ENCODE measurements around the gene FBXL15. TPM values are rescaled to one million over a fixed set of nuclear protein-coding genes. Genes with fewer than 3 reads are reported as not detected.

Gene FBXL15
- polyA plus RNA-seq, 4 donors, result 24.8 to 47.0 (median 34.6) TPM

- Histone ChIP-seq H3K4me3 (ENCODE audit: low read depth in 1 of 3, low read length in 3 of 3) (no peak overlapping the region), H3K27ac (ENCODE audit: low read depth in 1 of 3, low read length in 2 of 3) (no peak overlapping the region), H3K4me1 (ENCODE audit: control insufficient read depth in 3 of 3, insufficient read depth in 2 of 3, low read depth in 1 of 3, low read length in 2 of 3) (peaks cover 2 to 18% (median 4%) of the 10 kb centered on the region in 3 donors), H3K36me3 (ENCODE audit: control insufficient read depth in 3 of 3, insufficient read depth in 2 of 3, low read depth in 1 of 3, low read length in 3 of 3) (peaks cover 2 to 91% (median 7%) of the 10 kb centered on the region in 3 donors), H3K27me3 (ENCODE audit: control insufficient read depth in 3 of 3, insufficient read depth in 3 of 3, low read length in 3 of 3) (no peaks in the 10 kb centered on the region), H3K9me3 (ENCODE audit: control insufficient read depth in 2 of 2, insufficient read depth in 1 of 2, low read depth in 1 of 2, low read length in 1 of 2) (no peaks in the 10 kb centered on the region)
- DNase-seq (no peak), FAIRE-seq (no peak)
- WGBS, 3 donors, result 90 to 93% (median 93%) methylated on average over 22 of the region's 22 CpGs
Measured at GRCh38 chr10:102400598-102401341, 19.9 kb upstream of the FBXL15 start.

DNA sequence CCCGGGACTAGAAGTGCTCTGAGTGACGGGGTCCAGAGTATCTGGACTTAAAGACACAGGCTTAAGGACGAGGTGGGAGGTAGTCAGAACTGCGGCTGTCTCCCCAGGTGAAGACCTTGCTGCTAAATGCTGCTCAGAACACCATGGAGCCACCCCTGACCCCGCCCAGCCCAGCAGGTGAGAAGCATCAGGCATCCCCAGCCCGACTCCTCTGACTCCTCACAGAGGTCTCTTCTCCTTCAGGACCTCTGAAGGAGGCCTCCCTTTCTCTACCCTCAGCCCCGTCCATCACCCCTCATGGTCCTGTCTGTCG, 19.3 kb upstream of the FBXL15 start:
- Histone ChIP-seq H3K27ac (ENCODE audit: low read depth in 1 of 3, low read length in 2 of 3) (no peak overlapping the region), H3K9me3 (ENCODE audit: control insufficient read depth in 2 of 2, insufficient read depth in 1 of 2, low read depth in 1 of 2, low read length in 1 of 2) (no peaks in the 10 kb centered on the region), H3K4me1 (ENCODE audit: control insufficient read depth in 3 of 3, insufficient read depth in 2 of 3, low read depth in 1 of 3, low read length in 2 of 3) (peaks cover 0 to 13% (median 4%) of the 10 kb centered on the region in 3 donors)

GRCh38 chr10:102401735-102402511, 18.7 kb upstream of the FBXL15 start:
- H3K9me3 ChIP-seq (ENCODE audit: control insufficient read depth in 2 of 2, insufficient read depth in 1 of 2, low read depth in 1 of 2, low read length in 1 of 2), result no peaks in the 10 kb centered on the region
- FAIRE-seq, result no peak
- H3K4me3 ChIP-seq (ENCODE audit: low read depth in 1 of 3, low read length in 3 of 3), result no peak overlapping the region
- 83 to 90% (median 83%) methylated on average over 16 to 18 of the region's 18 CpGs for WGBS, 3 donors
- H3K4me1 ChIP-seq (ENCODE audit: control insufficient read depth in 3 of 3, insufficient read depth in 2 of 3, low read depth in 1 of 3, low read length in 2 of 3), result peaks cover 0 to 7% (median 2%) of the 10 kb centered on the region in 3 donors
- H3K36me3 ChIP-seq (ENCODE audit: control insufficient read depth in 3 of 3, insufficient read depth in 2 of 3, low read depth in 1 of 3, low read length in 3 of 3), result peaks cover 2 to 83% (median 7%) of the 10 kb centered on the region in 3 donors
- DNase-seq, result no peak
- no peak overlapping the region for H3K27ac ChIP-seq (ENCODE audit: low read depth in 1 of 3, low read length in 2 of 3)
- H3K27me3 ChIP-seq (ENCODE audit: control insufficient read depth in 3 of 3, insufficient read depth in 3 of 3, low read length in 3 of 3), result no peaks in the 10 kb centered on the region

More for the DNA sequence above, 19.3 kb upstream of the FBXL15 start:
- DNase-seq, result no peak
- Histone ChIP-seq H3K4me3 (ENCODE audit: low read depth in 1 of 3, low read length in 3 of 3) (no peak overlapping the region), H3K27me3 (ENCODE audit: control insufficient read depth in 3 of 3, insufficient read depth in 3 of 3, low read length in 3 of 3) (no peaks in the 10 kb centered on the region), H3K36me3 (ENCODE audit: control insufficient read depth in 3 of 3, insufficient read depth in 2 of 3, low read depth in 1 of 3, low read length in 3 of 3) (peaks cover 2 to 87% (median 7%) of the 10 kb centered on the region in 3 donors)
- no peak for FAIRE-seq
- WGBS, 3 donors, result 90 to 94% (median 91%) methylated on average over 8 of the region's 8 CpGs

- Histone ChIP-seq H3K36me3 (ENCODE audit: control insufficient read depth in 3 of 3, insufficient read depth in 2 of 3, low read depth in 1 of 3, low read length in 3 of 3) (peaks cover 2 to 77% (median 7%) of the 10 kb centered on the region in 3 donors), H3K4me1 (ENCODE audit: control insufficient read depth in 3 of 3, insufficient read depth in 2 of 3, low read depth in 1 of 3, low read length in 2 of 3) (peaks cover 0 to 4% (median 0%) of the 10 kb centered on the region in 3 donors), H3K27ac (ENCODE audit: low read depth in 1 of 3, low read length in 2 of 3) (no peak overlapping the region), H3K4me3 (ENCODE audit: low read depth in 1 of 3, low read length in 3 of 3) (no peak overlapping the region), H3K27me3 (ENCODE audit: control insufficient read depth in 3 of 3, insufficient read depth in 3 of 3, low read length in 3 of 3) (peaks cover 0 to 1% (median 0%) of the 10 kb centered on the region in 3 donors), H3K9me3 (ENCODE audit: control insufficient read depth in 2 of 2, insufficient read depth in 1 of 2, low read depth in 1 of 2, low read length in 1 of 2) (no peaks in the 10 kb centered on the region)
- 80 to 88% (median 85%) methylated on average over 5 of the region's 5 CpGs for WGBS, 3 donors
- DNase-seq (no peak), FAIRE-seq (no peak)
Measured at GRCh38 chr10:102402512-102402896, 18.1 kb upstream of the FBXL15 start.

- no peaks in the 10 kb centered on the region for H3K9me3 ChIP-seq (ENCODE audit: control insufficient read depth in 2 of 2, insufficient read depth in 1 of 2, low read depth in 1 of 2, low read length in 1 of 2)
- no peak for FAIRE-seq
- no peak overlapping the region for H3K4me3 ChIP-seq (ENCODE audit: low read depth in 1 of 3, low read length in 3 of 3)
- DNase-seq, result no peak
- no peak overlapping the region for H3K27ac ChIP-seq (ENCODE audit: low read depth in 1 of 3, low read length in 2 of 3)
- peaks cover 2 to 76% (median 7%) of the 10 kb centered on the region in 3 donors for H3K36me3 ChIP-seq (ENCODE audit: control insufficient read depth in 3 of 3, insufficient read depth in 2 of 3, low read depth in 1 of 3, low read length in 3 of 3)
- peaks cover 0 to 5% (median 0%) of the 10 kb centered on the region in 3 donors for H3K4me1 ChIP-seq (ENCODE audit: control insufficient read depth in 3 of 3, insufficient read depth in 2 of 3, low read depth in 1 of 3, low read length in 2 of 3)
- peaks cover 2 to 7% (median 3%) of the 10 kb centered on the region in 3 donors for H3K27me3 ChIP-seq (ENCODE audit: control insufficient read depth in 3 of 3, insufficient read depth in 3 of 3, low read length in 3 of 3)
- 82 to 91% (median 85%) methylated on average over 13 of the region's 13 CpGs for WGBS, 3 donors
Measured at GRCh38 chr10:102403115-102403514, 17.5 kb upstream of the FBXL15 start.

DNA sequence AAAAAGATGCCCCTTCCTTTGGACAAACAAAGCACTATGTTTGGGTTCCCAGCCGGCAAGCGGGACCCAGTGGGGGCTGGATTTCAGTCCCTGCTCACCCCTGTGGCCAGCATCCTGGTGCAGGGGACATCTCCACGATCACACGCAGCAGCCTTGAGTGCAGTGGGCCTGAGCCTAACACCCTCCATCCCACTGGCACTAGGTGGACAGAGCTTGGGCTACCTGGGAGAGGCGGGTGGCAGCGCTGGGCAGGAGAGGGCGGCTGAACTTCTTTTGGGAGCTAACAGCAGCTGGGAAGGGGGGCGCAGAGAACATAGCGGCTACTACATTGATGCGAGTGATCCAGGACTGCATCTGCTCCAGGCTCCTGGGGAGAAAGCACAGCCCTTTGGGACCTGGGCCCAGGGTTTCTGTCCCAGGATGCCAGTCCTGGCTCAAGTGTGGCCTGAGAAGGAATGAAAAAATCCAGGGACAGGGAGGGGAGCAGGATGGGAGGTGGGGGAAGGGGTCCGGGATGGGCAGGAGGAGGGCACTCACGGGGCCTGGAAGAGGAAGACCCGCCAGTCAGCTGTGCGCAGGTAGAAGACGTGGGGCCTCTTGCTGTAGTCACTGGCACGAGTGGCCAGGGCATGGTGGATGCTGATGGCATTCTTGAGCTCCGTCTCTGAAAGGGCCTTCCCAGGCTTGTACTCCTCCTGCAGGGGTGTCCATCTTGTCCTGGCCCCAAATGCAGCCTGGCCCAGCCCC, 16.1 kb upstream of the FBXL15 start:
- FAIRE-seq, result no peak
- H3K4me3 ChIP-seq (ENCODE audit: low read depth in 1 of 3, low read length in 3 of 3), result no peak overlapping the region
- no peaks in the 10 kb centered on the region for H3K9me3 ChIP-seq (ENCODE audit: control insufficient read depth in 2 of 2, insufficient read depth in 1 of 2, low read depth in 1 of 2, low read length in 1 of 2)
- H3K36me3 ChIP-seq (ENCODE audit: control insufficient read depth in 3 of 3, insufficient read depth in 2 of 3, low read depth in 1 of 3, low read length in 3 of 3), result peaks cover 2 to 72% (median 7%) of the 10 kb centered on the region in 3 donors
- H3K27me3 ChIP-seq (ENCODE audit: control insufficient read depth in 3 of 3, insufficient read depth in 3 of 3, low read length in 3 of 3), result peaks cover 7 to 17% (median 12%) of the 10 kb centered on the region in 3 donors
- H3K27ac ChIP-seq (ENCODE audit: low read depth in 1 of 3, low read length in 2 of 3), result no peak overlapping the region
- no peak for DNase-seq
- 84 to 88% (median 86%) methylated on average over 14 to 17 of the region's 17 CpGs for WGBS, 3 donors
- peaks cover 0 to 12% (median 0%) of the 10 kb centered on the region in 3 donors for H3K4me1 ChIP-seq (ENCODE audit: control insufficient read depth in 3 of 3, insufficient read depth in 2 of 3, low read depth in 1 of 3, low read length in 2 of 3)

DNA sequence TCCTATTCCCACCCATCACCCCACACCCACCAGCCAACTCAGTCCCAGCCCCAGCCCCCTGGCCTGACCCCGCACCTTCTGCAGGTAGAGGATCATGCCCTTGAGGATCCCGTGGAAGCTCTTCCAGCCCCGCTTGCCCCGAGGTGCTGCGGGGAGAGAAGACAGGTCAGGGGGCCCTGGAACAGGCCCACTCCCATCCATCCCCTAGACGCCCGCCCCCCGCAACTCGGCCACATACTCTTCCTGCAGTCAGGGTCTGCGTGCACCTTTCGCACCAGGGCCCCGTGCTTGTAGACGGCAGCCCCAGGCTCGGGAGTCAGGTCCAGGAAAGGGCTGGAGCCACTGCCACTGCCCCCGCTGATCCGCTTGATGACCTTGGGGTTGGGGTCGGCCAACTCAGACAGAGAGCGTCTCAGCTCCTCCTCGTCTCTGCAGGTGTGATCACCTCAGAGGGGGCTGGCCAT, 15.5 kb upstream of the FBXL15 start:
- no peak overlapping the region for H3K4me3 ChIP-seq (ENCODE audit: low read depth in 1 of 3, low read length in 3 of 3)
- no peak overlapping the region for H3K27ac ChIP-seq (ENCODE audit: low read depth in 1 of 3, low read length in 2 of 3)
- WGBS, 3 donors, result 77 to 86% (median 81%) methylated on average over 18 to 19 of the region's 19 CpGs
- FAIRE-seq (no peak), DNase-seq (no peak)
- H3K36me3 ChIP-seq (ENCODE audit: control insufficient read depth in 3 of 3, insufficient read depth in 2 of 3, low read depth in 1 of 3, low read length in 3 of 3), result peaks cover 2 to 66% (median 7%) of the 10 kb centered on the region in 3 donors
- no peaks in the 10 kb centered on the region for H3K9me3 ChIP-seq (ENCODE audit: control insufficient read depth in 2 of 2, insufficient read depth in 1 of 2, low read depth in 1 of 2, low read length in 1 of 2)
- peaks cover 0 to 13% (median 0%) of the 10 kb centered on the region in 3 donors for H3K4me1 ChIP-seq (ENCODE audit: control insufficient read depth in 3 of 3, insufficient read depth in 2 of 3, low read depth in 1 of 3, low read length in 2 of 3)
- peaks cover 11 to 24% (median 16%) of the 10 kb centered on the region in 3 donors for H3K27me3 ChIP-seq (ENCODE audit: control insufficient read depth in 3 of 3, insufficient read depth in 3 of 3, low read length in 3 of 3)

DNA sequence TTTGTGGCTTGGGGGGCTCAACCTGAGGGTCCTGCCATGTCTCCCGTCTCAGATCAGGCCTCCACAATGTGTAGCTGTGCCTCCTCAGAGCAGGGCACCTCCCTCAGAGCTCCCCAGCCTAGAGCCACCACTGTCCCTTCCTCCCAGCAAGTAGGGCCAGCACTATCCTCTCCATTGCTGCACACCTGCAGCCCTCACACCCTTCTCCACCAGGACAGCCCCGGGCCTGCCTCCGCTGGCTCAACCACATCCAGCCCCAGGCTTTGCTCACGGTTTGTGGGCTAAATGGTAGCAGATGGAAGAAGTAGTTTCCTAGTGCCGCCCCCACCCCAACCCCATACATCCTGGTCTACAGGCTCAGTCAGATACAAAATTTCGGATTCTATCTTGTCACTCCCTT, 15.0 kb upstream of the FBXL15 start:
- WGBS, 3 donors, result 59 to 73% (median 68%) methylated on average over 6 of the region's 6 CpGs
- H3K9me3 ChIP-seq (ENCODE audit: control insufficient read depth in 2 of 2, insufficient read depth in 1 of 2, low read depth in 1 of 2, low read length in 1 of 2), result no peaks in the 10 kb centered on the region

More for the DNA sequence above, 15.0 kb upstream of the FBXL15 start:
- H3K27ac ChIP-seq (ENCODE audit: low read depth in 1 of 3, low read length in 2 of 3), result no peak overlapping the region
- peaks cover 2 to 65% (median 7%) of the 10 kb centered on the region in 3 donors for H3K36me3 ChIP-seq (ENCODE audit: control insufficient read depth in 3 of 3, insufficient read depth in 2 of 3, low read depth in 1 of 3, low read length in 3 of 3)
- FAIRE-seq (no peak), DNase-seq (no peak)
- peaks cover 12 to 28% (median 20%) of the 10 kb centered on the region in 3 donors for H3K27me3 ChIP-seq (ENCODE audit: control insufficient read depth in 3 of 3, insufficient read depth in 3 of 3, low read length in 3 of 3)
- no peak overlapping the region for H3K4me3 ChIP-seq (ENCODE audit: low read depth in 1 of 3, low read length in 3 of 3)
- H3K4me1 ChIP-seq (ENCODE audit: control insufficient read depth in 3 of 3, insufficient read depth in 2 of 3, low read depth in 1 of 3, low read length in 2 of 3), result peaks cover 0 to 18% (median 0%) of the 10 kb centered on the region in 3 donors

Measured in small intestine (tissue), 7 donors.